HepG2 (cell line): ENCODE results near the gene MS4A10. TPM values are rescaled to one million over a fixed set of nuclear protein-coding genes. Genes with fewer than 3 reads are reported as not detected.
A peak's percentile ranks its signal among the peaks of the same experiment; 100 is the strongest.

Experiments
- ATAC-seq: fragments of 200-7000 bp; cut with Tn5 transposase; 3 replicates; pipeline ENCODE4 v1.9.1; 2020; ENCODE audit warnings: mild to moderate bottlenecking, moderate library complexity
- BruUV-seq: library from RNA; stranded (reverse); fragments of 400-500 nt; replicated peaks from 2 replicates; lab custom pipeline; 2021; lab: Mats Ljungman, UMichigan
- CTCF ChIA-PET: fragments of 300-600 bp; formaldehyde crosslinking; extraction: SDS; loops from one replicate; lab custom pipeline; 2021; ENCODE audit warnings: low total read pairs, inconsistent platforms, low intra/inter-chr PET ratio; lab: Yijun Ruan, JAX
- POLR2A ChIA-PET: fragments of 350-600 bp; sonication (Branson Sonifier 250); formaldehyde crosslinking; loops from one replicate; lab custom pipeline; 2020; ENCODE audit warnings: antibody characterized with exemption, inconsistent platforms; lab: Yijun Ruan, JAX
- DNase-seq: peaks from one replicate; pipeline ENCODE4 v3.0.0-alpha.2; 2015; ENCODE audit warnings: low spot score
- FAIRE-seq: peaks from 3 replicates; lab custom pipeline; 2011; peaks lifted over from hg19 to GRCh38; lab: Jason Lieb, UNC
- H2AFZ ChIP-seq: one replicate; pipeline ENCODE4 v1.6.1; 2011; ENCODE audit warnings: low read length, inconsistent platforms
- H3K27ac ChIP-seq: fragments of 300-600 bp; 3 replicates; pipeline ENCODE4 v1.8.0; 2011; ENCODE audit warnings: mixed run types, mild to moderate bottlenecking, mixed read lengths, low read length, inconsistent platforms; ENCODE audit not compliant: insufficient read depth; ENCODE audit errors: extremely low read length
- H3K27me3 ChIP-seq, 2 experiments: fragments of 200-600 bp in 1 of 2; 2 replicates in 1 of 2; 3 replicates in 1 of 2; pipeline versions ENCODE4 v1.6.0 to v1.8.0; 2011; ENCODE audit warnings: low read length in 2 of 2, mild to moderate bottlenecking in 2 of 2, moderate library complexity in 2 of 2, inconsistent platforms in 1 of 2; ENCODE audit not compliant: insufficient read depth in 2 of 2, control insufficient read depth in 1 of 2
- H3K36me3 ChIP-seq, 2 experiments: fragments of 200-600 bp in 1 of 2; replicated peaks in 1 of 2; 2 replicates in 1 of 2; 3 replicates in 1 of 2; pipeline versions ENCODE4 v1.5.1 to v1.8.0; 2011; ENCODE audit warnings: low read length in 2 of 2, inconsistent platforms in 1 of 2; ENCODE audit not compliant: insufficient read depth in 2 of 2, control insufficient read depth in 1 of 2
- H3K4me1 ChIP-seq: 2 replicates; pipeline ENCODE4 v1.5.1; 2012; ENCODE audit warnings: low read length, inconsistent platforms; ENCODE audit not compliant: insufficient read depth
- H3K4me2 ChIP-seq: 2 replicates; pipeline ENCODE4 v1.6.0; 2011; ENCODE audit warnings: low read depth, low read length, inconsistent platforms
- H3K4me3 ChIP-seq, 3 experiments: fragments of 200-600 bp in 1 of 3; sonication (generic), shearing (Covaris generic) in 1 of 3; replicated peaks in 1 of 3; 2 replicates each; pipeline ENCODE4 v1.5.1; 2011 to 2016; ENCODE audit warnings: low read length in 3 of 3, inconsistent platforms in 2 of 3, low read depth in 2 of 3, mild to moderate bottlenecking in 2 of 3, control low read depth in 1 of 3, mixed read lengths in 1 of 3; ENCODE audit not compliant: insufficient read depth in 1 of 3
- H3K79me2 ChIP-seq: one replicate; pipeline ENCODE4 v1.6.1; 2011; ENCODE audit warnings: low read length, inconsistent platforms; ENCODE audit not compliant: insufficient read depth
- H3K9ac ChIP-seq: 2 replicates; pipeline ENCODE4 v1.6.0; 2011; ENCODE audit warnings: mild to moderate bottlenecking, low read depth, low read length, inconsistent platforms; ENCODE audit not compliant: insufficient read depth
- H3K9me3 ChIP-seq: 2 replicates; pipeline ENCODE4 v1.5.1; 2012; ENCODE audit warnings: mild to moderate bottlenecking, low read length
- H4K20me1 ChIP-seq: 2 replicates; pipeline ENCODE4 v1.6.0; 2011; ENCODE audit warnings: inconsistent platforms, mild to moderate bottlenecking, low read length, moderate library complexity; ENCODE audit not compliant: insufficient read depth
- ARID2 ChIP-seq: sonication (generic); formaldehyde crosslinking; IDR thresholded peaks from 2 replicates; pipeline ENCODE4 v1.8.1; 2022; ENCODE audit warnings: mild to moderate bottlenecking, missing genetic modification reagents, borderline replicate concordance
- MAFF ChIP-seq: IDR thresholded peaks from 2 replicates; pipeline ENCODE4 v1.6.1; 2011; ENCODE audit warnings: low read depth, low read length, improper control_type of control experiment
- MAFK ChIP-seq, 2 experiments: IDR thresholded peaks in 1 of 2; conservative IDR thresholded peaks in 1 of 2; 2 replicates each; pipeline ENCODE4 v1.6.1; 2011; ENCODE audit warnings: improper control_type of control experiment in 2 of 2, low read length in 2 of 2
- RAD51 ChIP-seq: fragments of 450-650 bp; IDR thresholded peaks from 2 replicates; pipeline ENCODE4 v1.6.1; 2016; ENCODE audit warnings: borderline replicate concordance
- WGBS: methylation state at CpG from one replicate; pipeline ENCODE4 v1.1.6; 2017; ENCODE audit warnings: low lambda C conversion rate; 5-methylcytosine and 5-hydroxymethylcytosine counted together
- in situ Hi-C: cut with HindIII; loops from 2 replicates; pipeline ENCODE4 v1.10.0; 2017; ENCODE audit warnings: low pct_unique_long_range_greater_than_20kb; ENCODE audit not compliant: extremely low pct_ligation_motif_present
- intact Hi-C: fragments of 100-400 bp; cut with micrococcal nuclease; formaldehyde crosslinking; loops from one replicate; pipeline ENCODE4 v1.10.0; 2022; ENCODE audit not compliant: unreplicated experiment
- polyA plus RNA-seq, 8 experiments: library from polyadenylated mRNA; depleted of rRNA in 3 of 8; stranded (reverse) in 7 of 8; unstranded in 1 of 8; fragments of >200 nt; fragmentation: Illumina TruSeq in 4 of 8; extraction: Trizol in 4 of 8; gene quantifications; 2 replicates each; pipeline versions ENCODE4 v1.2.1 to v1.2.3, GENCODE V29; 2011 to 2016; ENCODE audit warnings: low read depth in 4 of 8, missing spikeins in 1 of 8, mixed read lengths in 1 of 8; ENCODE audit not compliant: insufficient read depth in 1 of 8
- total RNA-seq, 5 experiments: library from RNA; depleted of rRNA; stranded (reverse); fragments of >200 nt; fragmentation: Illumina TruSeq; extraction: Trizol; gene quantifications; 2 replicates each; pipeline ENCODE4 v1.2.3, GENCODE V29; 2016; ENCODE audit warnings: low read depth in 1 of 5

The MS4A10 gene
- total and polyA plus RNA-seq, 2 of the 13 experiments (the other 11 are each of a cell fraction or from before 2014, with no cell fraction given), result not detected

- Histone ChIP-seq H2AFZ (peak overlapping the region; percentile 75), H3K27ac (no peak overlapping the region), H3K4me2 (peak overlapping the region; percentile 86; the same call in 1 of the 2 replicates), H3K79me2 (peaks cover 37% of the 10 kb centered on the region), H3K4me1 (peaks cover 34% of the 10 kb centered on the region), H3K27me3 (no peaks in the 10 kb centered on the region; a peak in 1 of 5 replicates), H4K20me1 (peaks cover 9% of the 10 kb centered on the region; the same call in 1 of the 2 replicates), H3K36me3 (peaks cover 0 to 2% of the 10 kb centered on the region in 2 experiments; a peak in 2 of 5 replicates), H3K9me3 (no peaks in the 10 kb centered on the region), H3K9ac (no peak overlapping the region), H3K4me3 (no peak overlapping the region)
- in situ Hi-C loops, result no loop called here
- no peak for FAIRE-seq
- CTCF ChIA-PET, result no interaction called here
- no peak for ATAC-seq
- POLR2A ChIA-PET, result interaction anchor here (0.7 kb wide), 1 partner anchor 15 kb away, joined by 3 read pairs; the partner anchor contains the start of gene PTGDR2
- DNase-seq, result no peak
- 92% methylated on average over 13 of the region's 14 CpGs for WGBS
- BruUV-seq, result no TSS peak
- intact Hi-C loops, result no loop called here
- TF ChIP-seq MAFF, result peak; percentile 69
- 0 out of 2 replicates have a peak, but pooled peaks have one; percentile 4 for TF ChIP-seq ARID2 (CRISPR knock-in tag)
- TF ChIP-seq RAD51, result no peak
- peak; percentile 76 to 82 for TF ChIP-seq MAFK (conservative IDR thresholded peaks at IDR 0.05 in 1 of 2, IDR thresholded peaks at IDR 0.05 in 1 of 2; ENCODE audit: low read length in 2 of 2)
Measured at GRCh38 chr11:60840470-60841430, 55.6 kb downstream of the MS4A10 start.
